ENCODE data around the gene TOP3B. TPM values are rescaled to one million over a fixed set of nuclear protein-coding genes. Genes with fewer than 3 reads are reported as not detected.
"Not testable (repeated sequence)": the region's sequence is repeated elsewhere in the genome, so short reads cannot be mapped to it uniquely, and the experiment has no call there.

Gene TOP3B
- total RNA-seq, 2 donors from 2014 or later: 26.0 to 40.4 TPM

GRCh38 chr22:21940521-21940920 lies 42.1 kb downstream of the TOP3B start:
- H3K27me3 ChIP-seq (replicated peaks; ENCODE audit: insufficient read depth): no peaks in the 10 kb centered on the region
- H3K36me3 ChIP-seq: peaks cover 11% of the 10 kb centered on the region
- no peak for TF ChIP-seq CTCF (IDR thresholded peaks at IDR 0.05)
- peaks cover 31 to 59% of the 10 kb centered on the region in 2 donors for H3K4me1 ChIP-seq (ENCODE audit: control insufficient read depth in 1 of 2, low read depth in 2 of 2)
- DNase-seq (ENCODE audit: low spot score): no peak
- ATAC-seq (ENCODE audit: insufficient number of reproducible peaks, low FRiP score, low read depth): no peak
- no peak overlapping the region for H3K4me3 ChIP-seq
- H3K27ac ChIP-seq: peak overlapping the region in 1 of 2 donors; percentile 96
- no peaks in the 10 kb centered on the region for H3K9me3 ChIP-seq

GRCh38 chr22:21939935-21940334 lies 42.7 kb downstream of the TOP3B start:
- Histone ChIP-seq H3K27ac (peak overlapping the region in 1 of 2 donors; percentile 96), H3K4me1 (ENCODE audit: control insufficient read depth in 1 of 2, low read depth in 2 of 2) (peaks cover 31 to 59% of the 10 kb centered on the region in 2 donors)
- not testable (repeated sequence) for H3K36me3 ChIP-seq; H3K4me3 ChIP-seq; ATAC-seq (ENCODE audit: insufficient number of reproducible peaks, low FRiP score, low read depth); H3K9me3 ChIP-seq; H3K27me3 ChIP-seq (replicated peaks; ENCODE audit: insufficient read depth); DNase-seq (ENCODE audit: low spot score)

- Histone ChIP-seq H3K9me3 (no peaks in the 10 kb centered on the region), H3K27ac (peak overlapping the region; percentile 95 to 96), H3K4me3 (no peak overlapping the region), H3K4me1 (ENCODE audit: control insufficient read depth in 1 of 2, low read depth in 2 of 2) (peaks cover 31 to 59% of the 10 kb centered on the region in 2 donors), H3K27me3 (replicated peaks; ENCODE audit: insufficient read depth) (no peaks in the 10 kb centered on the region), H3K36me3 (peaks cover 7% of the 10 kb centered on the region)
- ATAC-seq (ENCODE audit: insufficient number of reproducible peaks, low FRiP score, low read depth) (no peak), DNase-seq (ENCODE audit: low spot score) (no peak)
- no peak for TF ChIP-seq CTCF (IDR thresholded peaks at IDR 0.05)
Observed at GRCh38 chr22:21939461-21939913, 43.1 kb downstream of the TOP3B start.

- ATAC-seq (ENCODE audit: insufficient number of reproducible peaks, low FRiP score, low read depth) (no peak), DNase-seq (ENCODE audit: low spot score) (no peak)
- Histone ChIP-seq H3K27ac (peak overlapping the region; percentile 95 to 96), H3K4me1 (ENCODE audit: control insufficient read depth in 1 of 2, low read depth in 2 of 2) (peaks cover 31 to 59% of the 10 kb centered on the region in 2 donors), H3K36me3 (peaks cover 4% of the 10 kb centered on the region), H3K4me3 (peak overlapping the region; percentile 80), H3K27me3 (replicated peaks; ENCODE audit: insufficient read depth) (no peaks in the 10 kb centered on the region), H3K9me3 (no peaks in the 10 kb centered on the region)
- no peak for TF ChIP-seq CTCF (IDR thresholded peaks at IDR 0.05)
Observed at GRCh38 chr22:21938906-21939305, 43.7 kb downstream of the TOP3B start.

DNA sequence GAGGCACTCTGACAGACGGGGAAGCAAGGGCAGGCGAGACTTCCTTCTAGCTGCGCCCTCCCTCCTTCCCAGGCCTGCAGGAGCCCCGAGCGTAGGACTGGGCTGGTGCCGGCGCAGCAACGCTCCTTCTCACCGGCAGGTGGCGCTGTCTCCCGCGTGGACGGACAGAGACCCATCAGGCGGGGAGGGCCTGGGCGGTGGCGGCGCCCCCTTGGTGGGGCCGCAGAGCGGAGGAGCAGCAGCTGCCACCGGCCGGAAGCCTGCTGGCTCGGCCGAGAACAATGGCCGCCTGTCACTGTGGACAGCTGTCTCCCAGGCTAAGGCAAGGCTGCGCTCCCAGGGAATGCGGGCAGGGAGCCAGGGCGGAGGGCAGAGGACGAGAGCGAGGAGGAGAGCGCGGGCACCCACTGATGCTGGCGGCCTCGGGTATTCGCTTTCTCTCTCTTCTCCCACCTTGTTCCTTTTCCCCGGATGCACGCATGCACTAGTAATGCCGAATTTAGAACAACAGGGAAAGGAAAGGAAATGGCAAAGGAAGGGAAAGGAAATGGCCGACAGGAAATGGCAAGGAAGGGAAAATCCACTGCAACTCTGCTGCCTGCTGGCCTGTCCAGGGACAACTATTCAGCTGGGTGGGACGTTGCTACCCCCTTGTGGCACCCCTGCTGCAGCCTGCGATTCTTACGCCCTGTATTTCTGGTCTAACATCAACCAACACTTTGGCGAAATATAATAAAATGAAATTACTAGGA lies 44.3 kb downstream of the TOP3B start:
- TF ChIP-seq CTCF (IDR thresholded peaks at IDR 0.05): peak; percentile 97
- ATAC-seq (ENCODE audit: insufficient number of reproducible peaks, low FRiP score, low read depth) (peak; percentile 76), DNase-seq (ENCODE audit: low spot score) (peak; percentile 77)
- Histone ChIP-seq H3K4me1 (ENCODE audit: control insufficient read depth in 1 of 2, low read depth in 2 of 2) (peaks cover 28 to 53% of the 10 kb centered on the region in 2 donors), H3K36me3 (peaks cover 10% of the 10 kb centered on the region), H3K27ac (peak overlapping the region; percentile 95 to 96), H3K9me3 (no peaks in the 10 kb centered on the region), H3K4me3 (peak overlapping the region; percentile 80), H3K27me3 (replicated peaks; ENCODE audit: insufficient read depth) (no peaks in the 10 kb centered on the region)

DNA sequence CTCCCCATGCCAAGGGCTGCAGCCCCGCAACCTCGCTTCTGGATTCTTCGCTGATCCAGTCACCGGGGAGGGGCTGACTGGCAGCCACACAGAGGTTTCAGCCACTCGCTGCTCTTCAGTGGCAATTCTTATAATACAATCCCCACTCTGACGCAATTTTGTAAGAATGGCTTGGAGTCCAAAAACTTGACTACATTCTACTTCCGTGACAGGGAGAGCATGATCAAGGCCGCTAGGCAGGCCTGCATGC lies 44.8 kb downstream of the TOP3B start:
- TF ChIP-seq CTCF (IDR thresholded peaks at IDR 0.05): no peak
- H3K4me3 ChIP-seq: peak overlapping the region; percentile 80
- H3K27me3 ChIP-seq (replicated peaks; ENCODE audit: insufficient read depth): no peaks in the 10 kb centered on the region
- peak overlapping the region; percentile 95 to 96 for H3K27ac ChIP-seq
- H3K4me1 ChIP-seq (ENCODE audit: control insufficient read depth in 1 of 2, low read depth in 2 of 2): peaks cover 23 to 48% of the 10 kb centered on the region in 2 donors
- peak; percentile 46 for ATAC-seq (ENCODE audit: insufficient number of reproducible peaks, low FRiP score, low read depth)
- DNase-seq (ENCODE audit: low spot score): no peak
- no peaks in the 10 kb centered on the region for H3K9me3 ChIP-seq
- H3K36me3 ChIP-seq: peaks cover 15% of the 10 kb centered on the region

Data from thoracic aorta (tissue), 2 donors.